ENCODE measurements around the gene UNC13C. TPM values are rescaled to one million over a fixed set of nuclear protein-coding genes. Genes with fewer than 3 reads are reported as not detected.
A peak's percentile ranks its signal among the peaks of the same experiment; 100 is the strongest.

Gene UNC13C
- polyA plus RNA-seq, 1 donor = 2.5 TPM

- no peak for DNase-seq (ENCODE audit: low read depth)
Measured at GRCh38 chr15:54566654-54567053, 588.4 kb downstream of the UNC13C start.

- DNase-seq (ENCODE audit: low read depth) = no peak
Measured at GRCh38 chr15:54567408-54568035, 589.3 kb downstream of the UNC13C start.

- DNase-seq (ENCODE audit: low read depth) = no peak
Measured at GRCh38 chr15:54568381-54568780, 590.1 kb downstream of the UNC13C start.

- DNase-seq (ENCODE audit: low read depth) = no peak
Measured at GRCh38 chr15:54571576-54571975, 593.3 kb downstream of the UNC13C start.

GRCh38 chr15:54575586-54575985 is 597.3 kb downstream of the UNC13C start:
- no peak for DNase-seq (ENCODE audit: low read depth)

- DNase-seq (ENCODE audit: low read depth) = no peak
Measured at GRCh38 chr15:54576298-54576935, 598.2 kb downstream of the UNC13C start.

- DNase-seq (ENCODE audit: low read depth) = peak; percentile 75
Measured at GRCh38 chr15:54577476-54578250, 599.4 kb downstream of the UNC13C start.

- DNase-seq (ENCODE audit: low read depth) = no peak
Measured at GRCh38 chr15:54579855-54580254, 601.6 kb downstream of the UNC13C start.

- no peak for DNase-seq (ENCODE audit: low read depth)
Measured at GRCh38 chr15:54580643-54581042, 602.4 kb downstream of the UNC13C start.

- DNase-seq (ENCODE audit: low read depth) = no peak
Measured at GRCh38 chr15:54582863-54583643, 604.8 kb downstream of the UNC13C start.

- no peak for DNase-seq (ENCODE audit: low read depth)
Measured at GRCh38 chr15:54585063-54585462, 606.8 kb downstream of the UNC13C start.

GRCh38 chr15:54594115-54594514 is 615.9 kb downstream of the UNC13C start:
- DNase-seq (ENCODE audit: low read depth) = no peak

- DNase-seq (ENCODE audit: low read depth) = peak; percentile 61
Measured at GRCh38 chr15:54599386-54599785, 621.1 kb downstream of the UNC13C start.

- DNase-seq (ENCODE audit: low read depth) = no peak
Measured at GRCh38 chr15:54605043-54605442, 626.8 kb downstream of the UNC13C start.

- no peak for DNase-seq (ENCODE audit: low read depth)
Measured at GRCh38 chr15:54605556-54605955, 627.3 kb downstream of the UNC13C start.

- DNase-seq (ENCODE audit: low read depth) = no peak
Measured at GRCh38 chr15:54608876-54609835, 630.9 kb downstream of the UNC13C start.

- no peak for DNase-seq (ENCODE audit: low read depth)
Measured at GRCh38 chr15:54618120-54618519, 639.9 kb downstream of the UNC13C start.

- DNase-seq (ENCODE audit: low read depth) = no peak
Measured at GRCh38 chr15:54619180-54619579, 640.9 kb downstream of the UNC13C start.

GRCh38 chr15:54620916-54621315 is 642.7 kb downstream of the UNC13C start:
- DNase-seq (ENCODE audit: low read depth) = no peak

- no peak for DNase-seq (ENCODE audit: low read depth)
Measured at GRCh38 chr15:54636147-54636546, 657.9 kb downstream of the UNC13C start.

GRCh38 chr15:54638666-54639065 is 660.4 kb downstream of the UNC13C start:
- no peak for DNase-seq (ENCODE audit: low read depth)

All from forelimb muscle (tissue), 1 donor.